B cell (primary cell): ENCODE measurements around the gene SPAAR.

Experiments used
- CTCF ChIP-seq: fragments of 200-600 bp; IDR thresholded peaks from one replicate; pipeline ENCODE4 v1.8.0; 2022; ENCODE audit warnings: antibody characterized with exemption, mild to moderate bottlenecking
- EZH2 ChIP-seq: IDR thresholded peaks from 2 replicates; pipeline ENCODE4 v1.6.1; 2012; ENCODE audit warnings: borderline replicate concordance, low read depth, mild to moderate bottlenecking, moderate library complexity, low read length; ENCODE audit not compliant: insufficient read depth, poor library complexity, severe bottlenecking

DNA sequence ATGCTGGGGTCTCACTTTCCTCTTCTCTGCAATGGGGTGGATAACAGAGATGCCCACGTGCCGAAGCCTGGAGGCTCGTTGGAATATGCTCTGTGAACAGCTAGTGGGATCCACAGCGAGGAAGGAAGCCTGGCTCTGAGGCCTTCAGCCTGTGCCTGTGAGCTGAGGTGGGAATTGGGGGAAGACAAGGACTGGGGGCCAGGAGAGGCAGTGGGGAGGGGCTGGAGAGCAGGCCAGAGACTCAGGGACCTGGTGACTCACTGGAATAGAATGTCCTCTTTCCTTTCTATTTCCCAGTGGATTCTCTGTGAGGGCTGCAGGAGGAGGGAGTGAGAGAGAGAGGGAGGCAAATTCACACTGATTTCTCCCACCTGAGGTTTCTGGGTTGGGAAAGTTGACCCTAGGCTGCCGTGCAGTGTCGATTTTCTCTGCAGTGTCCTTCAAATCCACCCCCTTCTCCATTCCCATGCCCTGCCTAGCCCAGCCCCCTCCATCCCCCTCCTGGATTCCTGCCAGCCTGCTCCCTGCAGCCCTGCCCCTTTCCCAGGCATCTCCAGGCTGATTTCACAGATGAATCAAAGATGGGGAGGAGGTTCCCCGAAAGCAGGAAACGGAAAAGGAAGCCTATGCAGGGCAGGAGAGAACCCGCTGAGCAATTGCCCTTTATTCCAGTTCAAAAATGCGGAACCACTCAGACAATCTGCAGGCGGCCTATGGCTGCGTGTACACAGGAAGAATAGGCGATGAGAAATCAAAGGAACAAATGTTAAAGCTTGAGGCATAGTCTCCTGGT is 1.4 kb upstream of the SPAAR start:
- TF ChIP-seq CTCF (no peak), EZH2 (no peak)
